HG02973 (cell line): ENCODE data around the gene FAM117B.
"Not testable (repeated sequence)": the region's sequence is repeated elsewhere in the genome, so short reads cannot be mapped to it uniquely, and the experiment has no call there.

ENCODE experiments used
- ATAC-seq: cut with Tn5 transposase; IDR thresholded peaks from one replicate; pipeline ENCODE4 v1.9.1; 2021; ENCODE audit warnings: moderate library complexity; ENCODE audit not compliant: unreplicated experiment

Gene FAM117B

GRCh38 chr2:202636213-202636513 lies 1.4 kb downstream of the FAM117B start:
- ATAC-seq, result no peak

- ATAC-seq, result no peak
These were observed 4.0 kb downstream of the FAM117B start for GRCh38 chr2:202638721-202639120.

- ATAC-seq, result no peak
These were observed 4.5 kb downstream of the FAM117B start for GRCh38 chr2:202639231-202639630.

- no peak for ATAC-seq
These were observed 7.8 kb downstream of the FAM117B start for GRCh38 chr2:202642567-202642966.

- no peak for ATAC-seq
These were observed 8.5 kb downstream of the FAM117B start for GRCh38 chr2:202643012-202643858.

GRCh38 chr2:202652119-202652518 lies 17.4 kb downstream of the FAM117B start:
- no peak for ATAC-seq

GRCh38 chr2:202653890-202654289 lies 19.1 kb downstream of the FAM117B start:
- no peak for ATAC-seq

GRCh38 chr2:202657876-202658275 lies 23.1 kb downstream of the FAM117B start:
- no peak for ATAC-seq

GRCh38 chr2:202660796-202661195 lies 26.0 kb downstream of the FAM117B start:
- ATAC-seq, result no peak

- no peak for ATAC-seq
These were observed 35.1 kb downstream of the FAM117B start for GRCh38 chr2:202669841-202670240.

- ATAC-seq, result no peak
These were observed 36.7 kb downstream of the FAM117B start for GRCh38 chr2:202671317-202672035.

- ATAC-seq, result not testable (repeated sequence)
These were observed 40.3 kb downstream of the FAM117B start for GRCh38 chr2:202675097-202675496.

GRCh38 chr2:202679980-202680379 lies 45.2 kb downstream of the FAM117B start:
- no peak for ATAC-seq

- ATAC-seq, result no peak
These were observed 45.7 kb downstream of the FAM117B start for GRCh38 chr2:202680512-202680911.

GRCh38 chr2:202681688-202682205 lies 47.0 kb downstream of the FAM117B start:
- no peak for ATAC-seq

GRCh38 chr2:202682274-202682673 lies 47.5 kb downstream of the FAM117B start:
- ATAC-seq, result no peak

GRCh38 chr2:202687276-202687675 lies 52.5 kb downstream of the FAM117B start:
- no peak for ATAC-seq

- ATAC-seq, result no peak
These were observed 54.7 kb downstream of the FAM117B start for GRCh38 chr2:202689459-202689858.

GRCh38 chr2:202689898-202690297 lies 55.1 kb downstream of the FAM117B start:
- no peak for ATAC-seq

- ATAC-seq, result no peak
These were observed 55.6 kb downstream of the FAM117B start for GRCh38 chr2:202690321-202690900.

GRCh38 chr2:202693503-202693902 lies 58.7 kb downstream of the FAM117B start:
- no peak for ATAC-seq

GRCh38 chr2:202695166-202695565 lies 60.4 kb downstream of the FAM117B start:
- no peak for ATAC-seq
